GM23338 (cell line): ENCODE data around the gene AOAH.

Experiments used
- CREB1 ChIP-seq: fragments of 250-450 bp; sonication (Bioruptor Pico); IDR thresholded peaks from 2 replicates; pipeline ENCODE4 v1.5.0; 2020; ENCODE audit warnings: low read depth, mild to moderate bottlenecking, moderate library complexity
- EZH2 ChIP-seq: fragments of 200-600 bp; sonication (generic); IDR thresholded peaks from one replicate; pipeline ENCODE4 v1.8.0; 2017; ENCODE audit warnings: antibody characterized with exemption, mild to moderate bottlenecking, low read depth; ENCODE audit not compliant: unreplicated experiment
- JUNB ChIP-seq: IDR thresholded peaks from one replicate; pipeline ENCODE4 v1.6.1; 2016; ENCODE audit warnings: antibody characterized with exemption; ENCODE audit not compliant: unreplicated experiment
- POLR2AphosphoS5 ChIP-seq: IDR thresholded peaks from 2 replicates; pipeline ENCODE4 v1.6.1; 2016; ENCODE audit warnings: antibody characterized with exemption, low read depth
- TF ChIP-seq, protein P1 (sequence below), 2 experiments: fragments of 200-600 bp in 1 of 2; sonication (generic) in 1 of 2; conservative IDR thresholded peaks; 2 replicates each; pipeline versions ENCODE4 v1.5.1 to v1.6.1; 2016 to 2017; ENCODE audit warnings: antibody characterized with exemption in 2 of 2, low read depth in 2 of 2, mild to moderate bottlenecking in 2 of 2, moderate library complexity in 1 of 2
- TF ChIP-seq, protein P2 (sequence below): IDR thresholded peaks from one replicate; pipeline ENCODE4 v1.6.1; 2018; ENCODE audit warnings: antibody characterized with exemption; ENCODE audit not compliant: unreplicated experiment

- TF ChIP-seq, protein P1, sequence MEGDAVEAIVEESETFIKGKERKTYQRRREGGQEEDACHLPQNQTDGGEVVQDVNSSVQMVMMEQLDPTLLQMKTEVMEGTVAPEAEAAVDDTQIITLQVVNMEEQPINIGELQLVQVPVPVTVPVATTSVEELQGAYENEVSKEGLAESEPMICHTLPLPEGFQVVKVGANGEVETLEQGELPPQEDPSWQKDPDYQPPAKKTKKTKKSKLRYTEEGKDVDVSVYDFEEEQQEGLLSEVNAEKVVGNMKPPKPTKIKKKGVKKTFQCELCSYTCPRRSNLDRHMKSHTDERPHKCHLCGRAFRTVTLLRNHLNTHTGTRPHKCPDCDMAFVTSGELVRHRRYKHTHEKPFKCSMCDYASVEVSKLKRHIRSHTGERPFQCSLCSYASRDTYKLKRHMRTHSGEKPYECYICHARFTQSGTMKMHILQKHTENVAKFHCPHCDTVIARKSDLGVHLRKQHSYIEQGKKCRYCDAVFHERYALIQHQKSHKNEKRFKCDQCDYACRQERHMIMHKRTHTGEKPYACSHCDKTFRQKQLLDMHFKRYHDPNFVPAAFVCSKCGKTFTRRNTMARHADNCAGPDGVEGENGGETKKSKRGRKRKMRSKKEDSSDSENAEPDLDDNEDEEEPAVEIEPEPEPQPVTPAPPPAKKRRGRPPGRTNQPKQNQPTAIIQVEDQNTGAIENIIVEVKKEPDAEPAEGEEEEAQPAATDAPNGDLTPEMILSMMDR (conservative IDR thresholded peaks at IDR 0.05; ENCODE audit: low read depth in 2 of 2), result no peak
- TF ChIP-seq JUNB (no peak), EZH2 (no peak), POLR2AphosphoS5 (no peak), CREB1 (CRISPR knock-in tag) (no peak)
- TF ChIP-seq, protein P2, sequence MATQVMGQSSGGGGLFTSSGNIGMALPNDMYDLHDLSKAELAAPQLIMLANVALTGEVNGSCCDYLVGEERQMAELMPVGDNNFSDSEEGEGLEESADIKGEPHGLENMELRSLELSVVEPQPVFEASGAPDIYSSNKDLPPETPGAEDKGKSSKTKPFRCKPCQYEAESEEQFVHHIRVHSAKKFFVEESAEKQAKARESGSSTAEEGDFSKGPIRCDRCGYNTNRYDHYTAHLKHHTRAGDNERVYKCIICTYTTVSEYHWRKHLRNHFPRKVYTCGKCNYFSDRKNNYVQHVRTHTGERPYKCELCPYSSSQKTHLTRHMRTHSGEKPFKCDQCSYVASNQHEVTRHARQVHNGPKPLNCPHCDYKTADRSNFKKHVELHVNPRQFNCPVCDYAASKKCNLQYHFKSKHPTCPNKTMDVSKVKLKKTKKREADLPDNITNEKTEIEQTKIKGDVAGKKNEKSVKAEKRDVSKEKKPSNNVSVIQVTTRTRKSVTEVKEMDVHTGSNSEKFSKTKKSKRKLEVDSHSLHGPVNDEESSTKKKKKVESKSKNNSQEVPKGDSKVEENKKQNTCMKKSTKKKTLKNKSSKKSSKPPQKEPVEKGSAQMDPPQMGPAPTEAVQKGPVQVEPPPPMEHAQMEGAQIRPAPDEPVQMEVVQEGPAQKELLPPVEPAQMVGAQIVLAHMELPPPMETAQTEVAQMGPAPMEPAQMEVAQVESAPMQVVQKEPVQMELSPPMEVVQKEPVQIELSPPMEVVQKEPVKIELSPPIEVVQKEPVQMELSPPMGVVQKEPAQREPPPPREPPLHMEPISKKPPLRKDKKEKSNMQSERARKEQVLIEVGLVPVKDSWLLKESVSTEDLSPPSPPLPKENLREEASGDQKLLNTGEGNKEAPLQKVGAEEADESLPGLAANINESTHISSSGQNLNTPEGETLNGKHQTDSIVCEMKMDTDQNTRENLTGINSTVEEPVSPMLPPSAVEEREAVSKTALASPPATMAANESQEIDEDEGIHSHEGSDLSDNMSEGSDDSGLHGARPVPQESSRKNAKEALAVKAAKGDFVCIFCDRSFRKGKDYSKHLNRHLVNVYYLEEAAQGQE, result no peak
These were observed 156.4 kb downstream of the AOAH start for GRCh38 chr7:36567699-36568451.
